ENCODE data around the gene CNOT4.
"Not testable (repeated sequence)": the region's sequence is repeated elsewhere in the genome, so short reads cannot be mapped to it uniquely, and the experiment has no call there.

The CNOT4 gene

GRCh38 chr7:135499818-135500217, 10.1 kb downstream of the CNOT4 start:
- no peak overlapping the region for H3K4me3 ChIP-seq (ENCODE audit: low read depth in 1 of 2, low read length in 1 of 2)
- H3K27me3 ChIP-seq, result no peaks in the 10 kb centered on the region
- no peaks in the 10 kb centered on the region for H3K9me3 ChIP-seq
- no peak overlapping the region for H3K27ac ChIP-seq
- TF ChIP-seq CTCF (IDR thresholded peaks at IDR 0.05), result no peak
- H3K36me3 ChIP-seq, result no peaks in the 10 kb centered on the region
- peaks cover 17 to 25% of the 10 kb centered on the region in 2 experiments for H3K4me1 ChIP-seq (ENCODE audit: control insufficient read depth in 1 of 2, insufficient read depth in 1 of 2, low read depth in 1 of 2, low read length in 1 of 2)

- not testable (repeated sequence) for H3K36me3 ChIP-seq; H3K27ac ChIP-seq; H3K9me3 ChIP-seq; H3K27me3 ChIP-seq; H3K4me3 ChIP-seq (ENCODE audit: low read depth in 1 of 2, low read length in 1 of 2)
- H3K4me1 ChIP-seq (ENCODE audit: control insufficient read depth in 1 of 2, insufficient read depth in 1 of 2, low read depth in 1 of 2, low read length in 1 of 2), result peaks cover 17 to 25% of the 10 kb centered on the region in 2 experiments
Measured at GRCh38 chr7:135497161-135497560, 12.7 kb downstream of the CNOT4 start.

GRCh38 chr7:135493362-135493761, 16.5 kb downstream of the CNOT4 start:
- H3K4me3 ChIP-seq (ENCODE audit: low read depth in 1 of 2, low read length in 1 of 2), result no peak overlapping the region
- no peak overlapping the region for H3K27ac ChIP-seq
- no peaks in the 10 kb centered on the region for H3K27me3 ChIP-seq
- no peaks in the 10 kb centered on the region for H3K36me3 ChIP-seq
- no peaks in the 10 kb centered on the region for H3K9me3 ChIP-seq
- no peak for TF ChIP-seq CTCF (IDR thresholded peaks at IDR 0.05)
- H3K4me1 ChIP-seq (ENCODE audit: control insufficient read depth in 1 of 2, insufficient read depth in 1 of 2, low read depth in 1 of 2, low read length in 1 of 2), result peaks cover 5 to 10% of the 10 kb centered on the region in 2 experiments

DNA sequence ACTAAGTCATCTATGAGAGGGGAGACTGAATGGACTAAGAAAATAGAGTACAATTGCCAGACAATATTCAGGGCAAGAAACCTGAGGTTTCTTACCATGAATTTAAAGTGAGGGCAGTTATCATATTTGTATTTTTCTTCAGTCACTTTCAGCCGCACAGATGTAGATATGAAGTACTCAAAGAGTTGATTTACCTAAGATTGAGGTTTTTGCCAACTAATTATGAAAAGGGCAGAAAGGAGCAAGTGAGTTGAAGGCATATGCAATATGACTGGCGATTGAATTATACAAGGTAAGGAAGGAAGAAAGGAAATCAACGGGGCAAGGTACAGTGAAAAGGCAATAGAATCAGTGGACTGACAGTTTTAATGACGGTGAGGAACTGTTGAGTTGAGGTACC, 17.8 kb downstream of the CNOT4 start:
- TF ChIP-seq CTCF (IDR thresholded peaks at IDR 0.05), result no peak
- no peaks in the 10 kb centered on the region for H3K27me3 ChIP-seq
- peaks cover 2 to 4% of the 10 kb centered on the region in 2 experiments for H3K4me1 ChIP-seq (ENCODE audit: control insufficient read depth in 1 of 2, insufficient read depth in 1 of 2, low read depth in 1 of 2, low read length in 1 of 2)
- H3K27ac ChIP-seq, result no peak overlapping the region
- H3K4me3 ChIP-seq (ENCODE audit: low read depth in 1 of 2, low read length in 1 of 2), result no peak overlapping the region
- H3K9me3 ChIP-seq, result no peaks in the 10 kb centered on the region
- H3K36me3 ChIP-seq, result no peaks in the 10 kb centered on the region

DNA sequence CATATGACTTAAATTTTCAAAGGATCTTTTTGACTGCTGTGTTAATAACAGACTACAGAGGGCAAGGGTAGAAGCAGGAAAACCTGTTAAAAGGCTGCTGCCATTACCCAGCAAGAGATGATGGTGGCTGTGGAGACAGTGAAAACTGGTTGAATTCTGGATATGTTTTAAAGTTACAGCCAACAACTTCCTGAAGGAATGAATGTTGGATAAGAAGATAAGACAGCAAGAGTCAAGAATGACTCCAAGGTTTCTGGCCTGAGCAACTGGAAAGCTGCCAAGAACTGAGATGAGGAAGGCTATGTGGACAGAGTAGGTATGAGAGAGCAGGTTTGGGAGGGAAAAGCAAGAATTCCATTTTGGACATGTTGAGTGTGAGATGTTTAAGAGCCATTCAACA, 19.1 kb downstream of the CNOT4 start:
- Histone ChIP-seq H3K4me3 (ENCODE audit: low read depth in 1 of 2, low read length in 1 of 2) (no peak overlapping the region), H3K9me3 (no peaks in the 10 kb centered on the region), H3K27me3 (no peaks in the 10 kb centered on the region), H3K36me3 (no peaks in the 10 kb centered on the region), H3K27ac (no peak overlapping the region), H3K4me1 (ENCODE audit: control insufficient read depth in 1 of 2, insufficient read depth in 1 of 2, low read depth in 1 of 2, low read length in 1 of 2) (no peaks in the 10 kb centered on the region)
- no peak for TF ChIP-seq CTCF (IDR thresholded peaks at IDR 0.05)

DNA sequence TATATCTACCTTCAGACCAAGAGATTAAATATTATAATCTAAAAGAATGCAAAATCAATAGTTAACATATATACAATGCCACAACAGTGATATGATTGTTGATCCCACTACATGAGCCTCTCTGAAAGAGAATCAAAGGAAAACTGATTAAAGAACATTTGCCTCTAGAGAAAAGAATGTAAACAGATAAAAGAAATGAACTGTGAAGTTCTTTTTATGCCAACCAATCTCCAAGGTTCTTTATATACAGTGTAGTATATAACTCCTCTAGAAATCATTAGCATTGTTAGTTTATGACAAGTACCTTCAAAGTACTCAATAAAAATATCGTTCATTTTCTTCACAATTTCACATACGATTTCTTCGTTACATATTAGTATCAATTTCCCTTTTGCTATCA, 20.1 kb downstream of the CNOT4 start:
- no peaks in the 10 kb centered on the region for H3K27me3 ChIP-seq
- no peaks in the 10 kb centered on the region for H3K4me1 ChIP-seq (ENCODE audit: control insufficient read depth in 1 of 2, insufficient read depth in 1 of 2, low read depth in 1 of 2, low read length in 1 of 2)
- no peak overlapping the region for H3K27ac ChIP-seq
- TF ChIP-seq CTCF (IDR thresholded peaks at IDR 0.05), result no peak
- no peaks in the 10 kb centered on the region for H3K9me3 ChIP-seq
- no peaks in the 10 kb centered on the region for H3K36me3 ChIP-seq
- no peak overlapping the region for H3K4me3 ChIP-seq (ENCODE audit: low read depth in 1 of 2, low read length in 1 of 2)
